Bronchus fibroblast of lung (primary cell): ENCODE data around the gene DPPA3. TPM values are rescaled to one million over a fixed set of nuclear protein-coding genes. Genes with fewer than 3 reads are reported as not detected.

Experiments
- total RNA-seq: library from RNA; depleted of rRNA; stranded (reverse); fragments of >200 nt; gene quantifications from 2 replicates; pipeline ENCODE4 v1.2.3, GENCODE V29; 2015

DPPA3 gene
- total RNA-seq = not detected in 2 replicates

GRCh38 chr12:7711133-7711532 lies at the start of gene DPPA3:
TSS of gene DPPA3 (plus strand) at chr12:7711433. CDS start at chr12:7711571, 138 bp downstream.

GRCh38 chr12:7695566-7696197 lies 15.6 kb upstream of the DPPA3 start, which contains the start of gene GDF3:
TSS of gene GDF3 (minus strand) at chr12:7695775. CDS start at chr12:7695728, 47 bp downstream.

GRCh38 chr12:7747246-7747645 lies 36.0 kb downstream of the DPPA3 start, which contains the start of gene CLEC4C:
TSS of gene CLEC4C (minus strand) at chr12:7747375. CDS start at chr12:7747348, 27 bp downstream.

Other genes with a start within 250 kb of the DPPA3 start
- not detected in 2 replicates for gene CD163, start 207.7 kb upstream of the DPPA3 start, total RNA-seq
- not detected in 2 replicates for gene APOBEC1, start 45.5 kb upstream of the DPPA3 start, total RNA-seq
- gene GDF3, start 15.7 kb upstream of the DPPA3 start, total RNA-seq = not detected in 2 replicates
- not detected in 2 replicates for gene CLEC4C, start 35.9 kb downstream of the DPPA3 start, total RNA-seq
- gene NANOGNB, start 53.8 kb downstream of the DPPA3 start, total RNA-seq = not detected in 2 replicates
- gene NANOG, start 78.0 kb downstream of the DPPA3 start, total RNA-seq = under 0.01 TPM in 1 of 2 replicates, not detected in the other
- not detected in 2 replicates for gene SLC2A14, start 161.5 kb downstream of the DPPA3 start, total RNA-seq
- 22.4 and 30.3 TPM in 2 replicates for gene SLC2A3, start 224.8 kb downstream of the DPPA3 start, total RNA-seq